ENCODE results near the gene PPP2R5C.

PPP2R5C gene

GRCh38 chr14:101975231-101975630 is 213.7 kb downstream of the PPP2R5C start:
- no peaks in the 10 kb centered on the region for H3K27me3 Mint-ChIP-seq
- CTCF ChIA-PET: no interaction called here
- H3K36me3 Mint-ChIP-seq: peaks cover 25% of the 10 kb centered on the region
- H3K4me3 Mint-ChIP-seq: no peak overlapping the region
- no peak overlapping the region for H3K27ac Mint-ChIP-seq
- no peaks in the 10 kb centered on the region for H3K9me3 Mint-ChIP-seq
- no peak for DNase-seq
- H3K4me1 Mint-ChIP-seq: peaks cover 7% of the 10 kb centered on the region

All from activated naive CD4-positive, alpha-beta T cell treated with anti-CD3 and anti-CD28 coated beads, Interleukin-2, amount 10 ng/mL, durations not matched to agents 7 days and 5 days (primary cell).